Epithelial cell of esophagus (primary cell): ENCODE measurements around the gene CCDC181.
"Not testable (repeated sequence)": the region's sequence is repeated elsewhere in the genome, so short reads cannot be mapped to it uniquely, and the experiment has no call there.

Source experiments
- DNase-seq: peaks from one replicate; pipeline ENCODE4 v3.0.0; 2010; ENCODE audit warnings: low read depth
- H3K4me3 ChIP-seq: 2 replicates; pipeline ENCODE4 v1.5.1; 2011; ENCODE audit warnings: mild to moderate bottlenecking, low read length, control low read depth
- TF ChIP-seq, protein P1 (sequence below): IDR thresholded peaks from 2 replicates; pipeline ENCODE4 v1.5.1; 2011; ENCODE audit warnings: low read depth, mild to moderate bottlenecking, low read length, control low read depth, inconsistent platforms; ENCODE audit not compliant: insufficient read depth; ENCODE audit errors: missing control alignments

CCDC181 gene

DNA sequence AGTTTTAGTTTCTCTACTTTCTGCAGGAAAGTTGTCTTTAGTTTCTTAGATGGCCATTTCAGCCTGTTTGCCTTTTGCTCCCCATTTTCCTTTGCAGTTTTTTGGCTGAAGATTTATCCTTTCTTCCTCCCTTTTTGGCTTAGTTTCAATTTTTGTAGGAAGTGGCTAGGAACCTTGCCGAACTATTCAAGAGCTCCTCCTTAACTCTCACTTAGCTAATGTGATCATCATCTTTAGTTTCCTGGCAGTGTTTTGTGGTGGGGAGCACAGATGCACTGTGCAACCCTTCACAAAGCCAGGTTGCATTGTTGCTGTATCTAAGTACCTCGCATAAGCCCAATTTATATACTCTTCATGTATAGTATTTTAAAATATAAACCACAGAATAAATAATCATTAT lies 28.8 kb upstream of the CCDC181 start:
- H3K4me3 ChIP-seq = no peak overlapping the region
- no peak for DNase-seq
- TF ChIP-seq, protein P1, sequence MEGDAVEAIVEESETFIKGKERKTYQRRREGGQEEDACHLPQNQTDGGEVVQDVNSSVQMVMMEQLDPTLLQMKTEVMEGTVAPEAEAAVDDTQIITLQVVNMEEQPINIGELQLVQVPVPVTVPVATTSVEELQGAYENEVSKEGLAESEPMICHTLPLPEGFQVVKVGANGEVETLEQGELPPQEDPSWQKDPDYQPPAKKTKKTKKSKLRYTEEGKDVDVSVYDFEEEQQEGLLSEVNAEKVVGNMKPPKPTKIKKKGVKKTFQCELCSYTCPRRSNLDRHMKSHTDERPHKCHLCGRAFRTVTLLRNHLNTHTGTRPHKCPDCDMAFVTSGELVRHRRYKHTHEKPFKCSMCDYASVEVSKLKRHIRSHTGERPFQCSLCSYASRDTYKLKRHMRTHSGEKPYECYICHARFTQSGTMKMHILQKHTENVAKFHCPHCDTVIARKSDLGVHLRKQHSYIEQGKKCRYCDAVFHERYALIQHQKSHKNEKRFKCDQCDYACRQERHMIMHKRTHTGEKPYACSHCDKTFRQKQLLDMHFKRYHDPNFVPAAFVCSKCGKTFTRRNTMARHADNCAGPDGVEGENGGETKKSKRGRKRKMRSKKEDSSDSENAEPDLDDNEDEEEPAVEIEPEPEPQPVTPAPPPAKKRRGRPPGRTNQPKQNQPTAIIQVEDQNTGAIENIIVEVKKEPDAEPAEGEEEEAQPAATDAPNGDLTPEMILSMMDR = no peak

GRCh38 chr1:169452921-169453320 lies 25.6 kb upstream of the CCDC181 start:
- TF ChIP-seq, protein P1 = no peak
- H3K4me3 ChIP-seq = no peak overlapping the region
- no peak for DNase-seq

GRCh38 chr1:169451218-169451824 lies 24.0 kb upstream of the CCDC181 start:
- peak; percentile 35 for DNase-seq
- TF ChIP-seq, protein P1 = no peak

DNA sequence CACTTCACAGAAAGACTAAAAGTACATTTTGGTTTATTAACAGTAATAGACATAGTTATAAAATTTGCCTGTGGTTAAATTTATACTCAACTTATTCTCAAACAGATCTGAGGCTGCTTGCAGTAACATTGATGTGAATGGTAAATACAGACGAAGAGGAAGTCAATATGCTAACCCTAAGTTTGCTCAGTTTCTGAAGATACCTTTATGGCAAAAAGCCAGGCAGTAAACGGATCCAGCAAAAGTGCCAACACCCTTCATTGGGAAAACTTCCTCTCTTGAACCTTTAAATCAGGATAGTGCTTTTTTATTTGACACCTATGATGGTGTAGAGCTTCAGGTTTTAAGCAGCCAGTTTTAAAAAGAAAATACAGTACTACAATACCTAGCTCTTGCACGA lies 16.6 kb upstream of the CCDC181 start:
- TF ChIP-seq, protein P1 = no peak
- no peak overlapping the region for H3K4me3 ChIP-seq
- no peak for DNase-seq

More at GRCh38 chr1:169451218-169451824, 24.0 kb upstream of the CCDC181 start:
- no peak overlapping the region for H3K4me3 ChIP-seq

GRCh38 chr1:169426174-169426705 lies 1.0 kb downstream of the CCDC181 start:
- DNase-seq = peak; percentile 14
- peak overlapping the region; percentile 2 for H3K4me3 ChIP-seq
- TF ChIP-seq, protein P1 = no peak

GRCh38 chr1:169421309-169421708 lies 6.0 kb downstream of the CCDC181 start:
- no peak for DNase-seq
- no peak overlapping the region for H3K4me3 ChIP-seq
- TF ChIP-seq, protein P1 = no peak

DNA sequence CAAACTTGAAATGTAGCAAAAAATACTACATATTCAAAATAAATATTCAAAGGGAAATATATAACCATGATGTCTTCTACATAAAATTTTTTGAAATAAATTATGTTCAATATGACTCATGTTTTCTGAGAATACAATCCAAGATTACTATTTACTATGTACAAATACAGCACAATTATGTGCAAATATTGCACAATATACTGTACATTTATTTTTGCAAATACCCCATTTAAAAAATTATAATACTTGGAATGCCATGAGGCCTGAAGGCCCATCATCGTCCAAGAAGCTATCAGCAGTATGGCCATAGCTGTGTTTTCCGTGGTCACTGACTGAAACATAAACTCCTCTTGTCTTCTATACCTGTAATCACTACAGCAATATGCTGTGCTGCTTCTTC lies 12.3 kb downstream of the CCDC181 start:
- no peak for DNase-seq
- TF ChIP-seq, protein P1 = no peak
- H3K4me3 ChIP-seq = no peak overlapping the region

- DNase-seq, H3K4me3 ChIP-seq: not testable (repeated sequence)
Observed at GRCh38 chr1:169408340-169408739, 18.9 kb downstream of the CCDC181 start.

DNA sequence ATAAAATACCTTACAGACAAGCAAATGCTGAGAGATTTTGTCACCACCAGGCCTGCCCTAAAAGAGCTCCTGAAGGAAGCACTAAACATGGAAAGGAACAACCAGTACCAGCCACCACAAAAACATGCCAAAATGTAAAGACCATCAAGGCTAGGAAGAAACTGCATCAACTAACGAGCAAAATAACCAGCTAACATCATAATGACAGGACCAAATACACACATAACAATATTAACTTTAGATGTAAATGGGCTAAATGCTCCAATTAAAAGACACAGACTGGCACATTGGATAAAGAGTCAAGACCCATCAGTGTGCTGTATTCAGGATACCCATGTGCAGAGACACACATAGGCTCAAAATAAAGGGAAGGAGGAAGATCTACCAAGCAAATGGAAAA lies 24.7 kb downstream of the CCDC181 start:
- not testable (repeated sequence) for H3K4me3 ChIP-seq

More for the DNA sequence above, 24.7 kb downstream of the CCDC181 start:
- DNase-seq = not testable (repeated sequence)
